IPS-18a (cell line): ENCODE results near the gene PLEKHA4.
"Not testable (repeated sequence)": the region's sequence is repeated elsewhere in the genome, so short reads cannot be mapped to it uniquely, and the experiment has no call there.

Source experiments
- H3K27ac ChIP-seq: one replicate; pipeline ENCODE4 v1.5.1; 2013; ENCODE audit warnings: low read length
- H3K27me3 ChIP-seq: one replicate; pipeline ENCODE4 v1.6.1; 2013; ENCODE audit warnings: mild to moderate bottlenecking, low read length; ENCODE audit not compliant: control insufficient read depth, insufficient read depth
- H3K36me3 ChIP-seq: one replicate; pipeline ENCODE4 v1.6.1; 2013; ENCODE audit warnings: low read depth, low read length; ENCODE audit not compliant: control insufficient read depth
- H3K4me1 ChIP-seq: one replicate; pipeline ENCODE4 v1.6.1; 2013; ENCODE audit warnings: low read depth, low read length; ENCODE audit not compliant: control insufficient read depth
- H3K4me3 ChIP-seq: one replicate; pipeline ENCODE4 v1.5.1; 2013; ENCODE audit warnings: low read length
- H3K9ac ChIP-seq: one replicate; pipeline ENCODE4 v1.6.1; 2013; ENCODE audit warnings: mild to moderate bottlenecking, low read length, moderate library complexity
- H3K9me3 ChIP-seq: one replicate; pipeline ENCODE4 v1.6.1; 2013; ENCODE audit warnings: low read depth, low read length; ENCODE audit not compliant: control insufficient read depth

Gene PLEKHA4

GRCh38 chr19:48872884-48873475 lies 4.6 kb upstream of the PLEKHA4 start:
- peaks cover 17% of the 10 kb centered on the region for H3K4me1 ChIP-seq
- no peaks in the 10 kb centered on the region for H3K27me3 ChIP-seq
- peak overlapping the region; percentile 96 for H3K27ac ChIP-seq
- peak overlapping the region; percentile 87 for H3K4me3 ChIP-seq
- H3K9ac ChIP-seq, result peak overlapping the region; percentile 100
- H3K9me3 ChIP-seq, result no peaks in the 10 kb centered on the region
- H3K36me3 ChIP-seq, result peaks cover 29% of the 10 kb centered on the region

- Histone ChIP-seq H3K27me3 (no peaks in the 10 kb centered on the region), H3K4me1 (peaks cover 22% of the 10 kb centered on the region), H3K27ac (peak within 1 kb of the TSS; percentile 96), H3K9me3 (no peaks in the 10 kb centered on the region), H3K9ac (peak within 1 kb of the TSS; percentile 100), H3K4me3 (peak within 1 kb of the TSS; percentile 87), H3K36me3 (peaks cover 29% of the 10 kb centered on the region)
Measured at GRCh38 chr19:48872182-48872883, 3.9 kb upstream of the PLEKHA4 start, which contains the start of gene PPP1R15A. Gene PPP1R15A (plus strand): TSS chr19:48872421. CDS start chr19:48873234, 813 bp downstream.

- H3K27me3 ChIP-seq, H3K9ac ChIP-seq, H3K9me3 ChIP-seq, H3K4me3 ChIP-seq, H3K27ac ChIP-seq: not testable (repeated sequence)
- Histone ChIP-seq H3K36me3 (peaks cover 29% of the 10 kb centered on the region), H3K4me1 (peaks cover 22% of the 10 kb centered on the region)
Measured at GRCh38 chr19:48871471-48872181, 3.2 kb upstream of the PLEKHA4 start.

- no peak overlapping the region for H3K9ac ChIP-seq
- no peak overlapping the region for H3K27ac ChIP-seq
- H3K36me3 ChIP-seq, result peaks cover 18% of the 10 kb centered on the region
- H3K4me1 ChIP-seq, result peaks cover 22% of the 10 kb centered on the region
- no peak overlapping the region for H3K4me3 ChIP-seq
- H3K9me3 ChIP-seq, result no peaks in the 10 kb centered on the region
- no peaks in the 10 kb centered on the region for H3K27me3 ChIP-seq
Measured at GRCh38 chr19:48870048-48870447, 1.6 kb upstream of the PLEKHA4 start.

GRCh38 chr19:48867746-48868113 lies 687 bp downstream of the PLEKHA4 start:
- no peaks in the 10 kb centered on the region for H3K9me3 ChIP-seq
- H3K4me3 ChIP-seq, result peak overlapping the region; percentile 60
- peaks cover 2% of the 10 kb centered on the region for H3K36me3 ChIP-seq
- peaks cover 16% of the 10 kb centered on the region for H3K4me1 ChIP-seq
- H3K9ac ChIP-seq, result peak overlapping the region; percentile 57
- no peaks in the 10 kb centered on the region for H3K27me3 ChIP-seq
- no peak overlapping the region for H3K27ac ChIP-seq

- no peak overlapping the region for H3K9ac ChIP-seq
- no peak overlapping the region for H3K27ac ChIP-seq
- H3K36me3 ChIP-seq, result peaks cover 2% of the 10 kb centered on the region
- H3K27me3 ChIP-seq, result no peaks in the 10 kb centered on the region
- peaks cover 16% of the 10 kb centered on the region for H3K4me1 ChIP-seq
- H3K9me3 ChIP-seq, result no peaks in the 10 kb centered on the region
- H3K4me3 ChIP-seq, result peak overlapping the region; percentile 60
Measured at GRCh38 chr19:48867123-48867745, 1.2 kb downstream of the PLEKHA4 start.

GRCh38 chr19:48866692-48867091 lies 1.7 kb downstream of the PLEKHA4 start:
- Histone ChIP-seq H3K36me3 (peaks cover 2% of the 10 kb centered on the region), H3K27ac (no peak overlapping the region), H3K4me1 (peaks cover 16% of the 10 kb centered on the region), H3K9me3 (no peaks in the 10 kb centered on the region), H3K27me3 (no peaks in the 10 kb centered on the region), H3K9ac (no peak overlapping the region), H3K4me3 (no peak overlapping the region)

GRCh38 chr19:48862827-48863226 lies 5.6 kb downstream of the PLEKHA4 start:
- Histone ChIP-seq H3K27ac (no peak overlapping the region), H3K9ac (no peak overlapping the region), H3K4me3 (no peak overlapping the region), H3K36me3 (peaks cover 2% of the 10 kb centered on the region), H3K9me3 (no peaks in the 10 kb centered on the region), H3K4me1 (peaks cover 4% of the 10 kb centered on the region), H3K27me3 (no peaks in the 10 kb centered on the region)

GRCh38 chr19:48861313-48861712 lies 7.1 kb downstream of the PLEKHA4 start:
- no peaks in the 10 kb centered on the region for H3K9me3 ChIP-seq
- H3K36me3 ChIP-seq, result peaks cover 2% of the 10 kb centered on the region
- H3K4me3 ChIP-seq, result no peak overlapping the region
- H3K9ac ChIP-seq, result no peak overlapping the region
- H3K27ac ChIP-seq, result no peak overlapping the region
- H3K4me1 ChIP-seq, result no peaks in the 10 kb centered on the region
- no peaks in the 10 kb centered on the region for H3K27me3 ChIP-seq

- Histone ChIP-seq H3K27ac (no peak overlapping the region), H3K4me3 (no peak overlapping the region), H3K27me3 (no peaks in the 10 kb centered on the region), H3K9me3 (no peaks in the 10 kb centered on the region), H3K36me3 (peaks cover 2% of the 10 kb centered on the region), H3K9ac (no peak overlapping the region), H3K4me1 (no peaks in the 10 kb centered on the region)
Measured at GRCh38 chr19:48859711-48860572, 8.5 kb downstream of the PLEKHA4 start.
